Mesendoderm (in vitro differentiated cells): ENCODE data around the gene EEF2K.
"Not testable (repeated sequence)": the region's sequence is repeated elsewhere in the genome, so short reads cannot be mapped to it uniquely, and the experiment has no call there.

Experiments
- DNase-seq: peaks from one replicate; pipeline ENCODE4 v3.0.0; 2013
- H2AK5ac ChIP-seq: 2 replicates; pipeline ENCODE4 v1.6.1; 2013; ENCODE audit warnings: low read length, inconsistent platforms
- H2BK120ac ChIP-seq: 2 replicates; pipeline ENCODE4 v1.6.1; 2013; ENCODE audit warnings: low read depth, mild to moderate bottlenecking, low read length, moderate library complexity, mixed read lengths
- H2BK15ac ChIP-seq: replicated peaks from 2 replicates; pipeline ENCODE4 v1.6.1; 2013; ENCODE audit warnings: low read depth, mild to moderate bottlenecking, moderate library complexity
- H2BK5ac ChIP-seq: 2 replicates; pipeline ENCODE4 v1.6.1; 2013; ENCODE audit warnings: low read length, inconsistent platforms
- H3K18ac ChIP-seq: 2 replicates; pipeline ENCODE4 v1.6.1; 2013; ENCODE audit warnings: mild to moderate bottlenecking, low read length, mixed read lengths
- H3K23ac ChIP-seq: one replicate; pipeline ENCODE4 v1.6.1; 2013; ENCODE audit warnings: low read length
- H3K27ac ChIP-seq: 2 replicates; pipeline ENCODE4 v1.5.1; 2013; ENCODE audit warnings: low read depth, mild to moderate bottlenecking, inconsistent platforms, low read length, moderate library complexity
- H3K27me3 ChIP-seq: 2 replicates; pipeline ENCODE4 v1.6.1; 2013; ENCODE audit warnings: low read length, control low read depth, mild to moderate bottlenecking, inconsistent platforms; ENCODE audit not compliant: insufficient read depth, poor library complexity
- H3K36me3 ChIP-seq: 2 replicates; pipeline ENCODE4 v1.6.1; 2013; ENCODE audit warnings: low read length, inconsistent platforms; ENCODE audit not compliant: control insufficient read depth, insufficient read depth
- H3K4ac ChIP-seq: one replicate; pipeline ENCODE4 v1.6.1; 2013; ENCODE audit warnings: low read depth, mild to moderate bottlenecking, low read length, moderate library complexity
- H3K4me1 ChIP-seq: 2 replicates; pipeline ENCODE4 v1.6.1; 2013; ENCODE audit warnings: low read depth, low read length, inconsistent platforms; ENCODE audit not compliant: control insufficient read depth
- H3K4me2 ChIP-seq: 2 replicates; pipeline ENCODE4 v1.6.1; 2013; ENCODE audit warnings: low read length
- H3K4me3 ChIP-seq: 2 replicates; pipeline ENCODE4 v1.5.1; 2013; ENCODE audit warnings: mild to moderate bottlenecking, low read length
- H3K56ac ChIP-seq: one replicate; pipeline ENCODE4 v1.6.1; 2013; ENCODE audit warnings: low read length
- H3K79me1 ChIP-seq: 2 replicates; pipeline ENCODE4 v1.6.1; 2013; ENCODE audit warnings: low read length, inconsistent platforms
- H3K79me2 ChIP-seq: 2 replicates; pipeline ENCODE4 v1.6.1; 2013; ENCODE audit warnings: mild to moderate bottlenecking, low read length; ENCODE audit not compliant: control insufficient read depth, insufficient read depth
- H3K9ac ChIP-seq: 2 replicates; pipeline ENCODE4 v1.6.1; 2013; ENCODE audit warnings: low read length, inconsistent platforms
- H4K5ac ChIP-seq: one replicate; pipeline ENCODE4 v1.6.1; 2013; ENCODE audit warnings: low read length
- H4K8ac ChIP-seq: one replicate; pipeline ENCODE4 v1.6.1; 2013; ENCODE audit warnings: low read depth, mild to moderate bottlenecking, control low read depth, low read length, moderate library complexity
- WGBS: extraction: QIAGEN DNeasy Blood & Tissue Kit; methylation state at CpG from one replicate; pipeline ENCODE4 v1.1.7; 2013; ENCODE audit warnings: low lambda C conversion rate, missing lambda C conversion rate; ENCODE audit not compliant: insufficient coverage; ENCODE audit errors: extremely low coverage; 5-methylcytosine and 5-hydroxymethylcytosine counted together

Gene EEF2K

DNA sequence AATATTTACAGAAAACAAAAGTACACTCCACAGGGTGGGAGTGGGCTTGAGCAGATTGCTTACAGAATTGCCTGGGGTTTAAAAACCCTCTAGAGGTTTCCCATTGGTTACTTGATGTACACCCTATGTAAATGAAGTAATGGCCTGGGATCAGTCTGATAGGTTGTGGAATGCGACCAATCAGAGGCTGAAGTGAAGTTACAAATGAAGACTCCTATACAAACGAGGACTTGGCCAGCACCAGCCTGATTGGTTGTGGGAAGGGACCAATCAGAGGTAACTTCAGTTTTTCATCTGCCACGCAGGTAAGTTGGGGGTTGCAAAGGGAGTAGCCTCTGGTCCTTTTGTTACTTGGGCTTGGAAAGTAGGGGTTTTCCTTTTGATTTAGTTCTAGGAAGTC, 8.8 kb downstream of the EEF2K start:
- no peak for DNase-seq
- Histone ChIP-seq H3K9ac (no peak overlapping the region), H3K27me3 (no peaks in the 10 kb centered on the region), H3K4ac (no peak overlapping the region), H2AK5ac (no peak overlapping the region), H3K23ac (no peak overlapping the region), H2BK120ac (no peak overlapping the region), H3K27ac (no peak overlapping the region), H3K36me3 (no peaks in the 10 kb centered on the region), H3K4me2 (no peak overlapping the region), H3K79me2 (no peaks in the 10 kb centered on the region), H3K4me1 (no peaks in the 10 kb centered on the region), H3K79me1 (peaks cover 1% of the 10 kb centered on the region), H4K8ac (no peak overlapping the region), H3K18ac (no peak overlapping the region), H2BK15ac (no peak overlapping the region), H4K5ac (no peak overlapping the region), H3K4me3 (no peak overlapping the region), H2BK5ac (no peak overlapping the region), H3K56ac (no peak overlapping the region)
- WGBS, result no CpG with 5 or more reads among the region's 3 CpGs

DNA sequence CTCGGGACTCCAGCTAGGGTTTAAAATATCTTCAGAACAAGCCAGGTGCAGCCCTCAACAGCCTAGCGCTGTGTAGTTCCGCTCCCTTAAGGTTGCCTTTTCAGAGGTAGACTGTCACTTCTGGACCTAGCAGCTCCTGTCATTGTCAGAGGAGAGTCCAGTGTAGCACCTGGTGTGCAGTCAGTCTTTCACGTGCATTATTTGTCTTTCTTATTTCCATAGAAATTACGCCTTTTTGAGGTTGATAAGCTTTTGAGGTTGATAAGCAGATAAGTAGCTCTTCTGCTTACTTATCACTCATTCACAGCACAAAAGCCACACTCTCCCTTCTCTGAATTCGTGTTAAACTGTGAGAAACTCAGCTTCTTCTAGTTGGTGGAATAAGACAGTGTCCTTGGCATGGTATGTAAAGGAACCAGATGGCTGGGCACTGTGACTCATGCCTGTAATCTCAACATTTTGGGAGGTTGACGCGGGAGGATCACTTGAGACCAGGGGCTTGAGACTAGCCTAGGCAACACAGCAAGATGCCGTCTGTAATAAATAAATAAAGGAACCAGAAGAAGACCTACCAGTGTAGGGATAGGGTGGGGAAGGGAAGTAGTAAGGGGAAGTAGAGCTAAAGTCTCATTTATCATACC, 10.2 kb downstream of the EEF2K start:
- no peaks in the 10 kb centered on the region for H3K4me1 ChIP-seq

DNA sequence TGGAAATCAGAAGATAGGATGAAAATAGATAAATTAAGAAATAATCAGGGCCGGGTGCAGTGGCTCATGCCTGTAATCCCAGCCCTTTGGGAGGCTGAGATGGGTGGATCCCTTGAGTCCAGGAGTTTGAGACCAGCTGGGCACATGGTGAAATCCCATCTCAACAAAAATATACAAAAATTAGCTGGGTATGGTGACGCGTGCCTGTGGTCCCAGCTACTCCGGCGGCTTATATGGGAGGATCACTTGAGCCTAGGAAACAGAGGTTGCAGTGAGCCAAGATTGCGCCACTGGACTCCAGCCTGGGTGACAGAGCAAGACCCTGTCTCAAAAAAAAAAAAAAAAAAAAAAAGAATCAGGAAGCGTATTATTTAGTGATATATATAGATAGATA, 10.8 kb downstream of the EEF2K start:
- not testable (repeated sequence) for DNase-seq, H3K4me3 ChIP-seq, H2BK5ac ChIP-seq, H3K18ac ChIP-seq, H4K5ac ChIP-seq, H2BK15ac ChIP-seq, H4K8ac ChIP-seq, H3K23ac ChIP-seq, H3K36me3 ChIP-seq, H3K9ac ChIP-seq, H3K27me3 ChIP-seq, H3K4me2 ChIP-seq, H3K4me1 ChIP-seq, H3K79me1 ChIP-seq, H3K56ac ChIP-seq, H2AK5ac ChIP-seq, H2BK120ac ChIP-seq, H3K4ac ChIP-seq, H3K79me2 ChIP-seq, H3K27ac ChIP-seq
- WGBS, result no CpG with 5 or more reads among the region's 7 CpGs

More for the DNA sequence above, 10.2 kb downstream of the EEF2K start:
- Histone ChIP-seq H3K56ac (no peak overlapping the region), H2AK5ac (no peak overlapping the region), H3K9ac (no peak overlapping the region), H4K8ac (no peak overlapping the region), H3K79me2 (no peaks in the 10 kb centered on the region), H3K27me3 (no peaks in the 10 kb centered on the region), H3K4me2 (no peak overlapping the region), H3K4ac (no peak overlapping the region), H3K36me3 (no peaks in the 10 kb centered on the region), H3K79me1 (no peaks in the 10 kb centered on the region), H3K23ac (no peak overlapping the region), H3K27ac (no peak overlapping the region), H2BK15ac (no peak overlapping the region), H2BK5ac (no peak overlapping the region), H3K18ac (no peak overlapping the region), H2BK120ac (no peak overlapping the region), H4K5ac (no peak overlapping the region), H3K4me3 (no peak overlapping the region)
- DNase-seq, result no peak
- no CpG with 5 or more reads among the region's 9 CpGs for WGBS

DNA sequence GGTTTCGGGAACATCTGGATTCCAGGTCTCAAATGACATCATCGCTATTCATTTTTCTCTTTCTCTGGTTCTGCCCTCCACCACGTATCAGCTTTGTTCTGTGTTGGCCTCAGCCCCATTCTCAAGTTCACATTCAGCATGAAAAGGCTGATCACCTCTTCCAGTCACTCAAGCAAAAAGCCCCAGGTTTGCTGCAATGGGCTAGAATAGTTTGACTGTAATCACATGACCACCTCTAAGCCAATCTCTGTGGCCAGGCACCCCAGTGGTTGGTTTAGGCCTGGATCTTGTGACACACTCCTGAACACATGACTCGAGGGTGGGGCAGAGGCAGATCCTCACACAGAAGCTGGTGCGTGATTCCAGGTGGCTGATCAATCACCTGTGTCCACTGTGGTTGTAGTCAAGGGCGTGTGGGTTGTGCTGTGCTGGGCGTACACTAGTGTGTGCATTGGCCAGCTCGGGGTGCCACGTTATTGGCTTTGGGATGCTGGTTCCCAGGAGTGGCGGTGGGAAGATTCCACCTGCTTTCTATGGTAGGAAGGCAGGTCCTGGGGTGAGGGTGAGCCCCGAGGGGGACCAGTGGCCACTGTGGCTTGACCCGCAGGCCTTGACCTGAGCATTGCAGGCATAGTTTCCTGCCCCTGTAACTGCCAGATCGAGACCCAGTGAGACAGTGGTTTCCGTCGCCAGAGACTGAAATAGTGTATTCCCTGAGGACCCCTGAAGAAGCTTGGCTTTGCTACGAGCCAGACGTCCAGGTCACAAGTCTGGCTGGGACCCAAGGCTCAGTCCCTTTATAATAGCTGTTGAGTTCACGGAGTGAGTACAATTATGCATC, 12.0 kb downstream of the EEF2K start:
- no peak overlapping the region for H4K8ac ChIP-seq
- no peak overlapping the region for H2BK5ac ChIP-seq
- H3K4me2 ChIP-seq, result no peak overlapping the region
- no CpG with 5 or more reads among the region's 18 CpGs for WGBS
- no peaks in the 10 kb centered on the region for H3K79me2 ChIP-seq
- no peaks in the 10 kb centered on the region for H3K79me1 ChIP-seq
- no peak overlapping the region for H3K56ac ChIP-seq
- no peak overlapping the region for H2AK5ac ChIP-seq
- peak; percentile 44 for DNase-seq
- no peaks in the 10 kb centered on the region for H3K27me3 ChIP-seq
- no peaks in the 10 kb centered on the region for H3K4me1 ChIP-seq
- H3K23ac ChIP-seq, result no peak overlapping the region
- no peak overlapping the region for H3K9ac ChIP-seq
- H3K4ac ChIP-seq, result no peak overlapping the region
- H3K4me3 ChIP-seq, result no peak overlapping the region
- H4K5ac ChIP-seq, result no peak overlapping the region
- no peak overlapping the region for H3K27ac ChIP-seq
- no peak overlapping the region for H2BK120ac ChIP-seq
- H3K36me3 ChIP-seq, result no peaks in the 10 kb centered on the region
- no peak overlapping the region for H3K18ac ChIP-seq
- H2BK15ac ChIP-seq, result no peak overlapping the region

DNA sequence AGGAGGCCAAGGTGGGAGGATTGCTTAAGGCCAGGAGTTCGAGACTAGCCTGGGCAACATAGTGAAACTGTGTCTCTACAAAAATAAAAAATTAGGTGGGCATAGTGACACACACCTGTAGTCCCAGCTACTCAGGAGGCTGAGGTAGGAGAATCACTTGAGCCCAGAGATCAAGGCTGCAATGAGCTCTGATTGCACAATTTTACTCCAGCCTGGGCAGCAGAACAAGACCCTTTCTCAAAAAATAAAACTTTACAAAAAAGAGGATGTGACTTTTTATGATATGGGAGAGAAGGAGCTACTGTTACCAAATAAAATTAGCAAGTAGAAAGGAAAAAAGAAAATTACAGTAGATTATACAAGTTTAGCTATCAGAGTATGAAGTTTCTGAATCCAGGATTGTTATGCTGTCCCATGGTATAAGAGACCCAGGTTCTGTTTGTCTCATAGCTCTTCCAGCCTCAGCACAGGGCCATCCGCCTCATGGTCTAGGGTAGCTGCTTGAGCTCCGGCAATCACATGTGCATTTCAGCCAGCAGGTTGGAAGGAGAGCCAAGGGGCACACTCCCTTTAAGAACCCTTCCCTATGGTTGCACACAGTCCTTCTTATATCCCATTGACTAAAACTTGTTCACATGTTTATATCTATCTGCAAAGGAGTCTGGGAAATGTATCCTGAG, 13.5 kb downstream of the EEF2K start:
- Histone ChIP-seq H3K27ac (no peak overlapping the region), H3K36me3 (no peaks in the 10 kb centered on the region), H3K4me1 (no peaks in the 10 kb centered on the region), H4K8ac (no peak overlapping the region), H3K79me1 (no peaks in the 10 kb centered on the region), H3K79me2 (no peaks in the 10 kb centered on the region), H3K18ac (no peak overlapping the region), H3K27me3 (no peaks in the 10 kb centered on the region), H2BK5ac (no peak overlapping the region), H4K5ac (no peak overlapping the region), H3K4ac (no peak overlapping the region), H3K4me2 (no peak overlapping the region), H3K4me3 (no peak overlapping the region), H2BK15ac (no peak overlapping the region), H3K9ac (no peak overlapping the region), H2BK120ac (no peak overlapping the region), H3K56ac (no peak overlapping the region), H3K23ac (no peak overlapping the region), H2AK5ac (no peak overlapping the region)
- no CpG with 5 or more reads among the region's 3 CpGs for WGBS
- no peak for DNase-seq
